ENCODE data around the gene ATP6V0D1. TPM values are rescaled to one million over a fixed set of nuclear protein-coding genes. Genes with fewer than 3 reads are reported as not detected.
"Not testable (repeated sequence)": the region's sequence is repeated elsewhere in the genome, so short reads cannot be mapped to it uniquely, and the experiment has no call there.

Gene ATP6V0D1
- total RNA-seq, 6 donors from 2014 or later = 69.1 to 221 (median 147) TPM

DNA sequence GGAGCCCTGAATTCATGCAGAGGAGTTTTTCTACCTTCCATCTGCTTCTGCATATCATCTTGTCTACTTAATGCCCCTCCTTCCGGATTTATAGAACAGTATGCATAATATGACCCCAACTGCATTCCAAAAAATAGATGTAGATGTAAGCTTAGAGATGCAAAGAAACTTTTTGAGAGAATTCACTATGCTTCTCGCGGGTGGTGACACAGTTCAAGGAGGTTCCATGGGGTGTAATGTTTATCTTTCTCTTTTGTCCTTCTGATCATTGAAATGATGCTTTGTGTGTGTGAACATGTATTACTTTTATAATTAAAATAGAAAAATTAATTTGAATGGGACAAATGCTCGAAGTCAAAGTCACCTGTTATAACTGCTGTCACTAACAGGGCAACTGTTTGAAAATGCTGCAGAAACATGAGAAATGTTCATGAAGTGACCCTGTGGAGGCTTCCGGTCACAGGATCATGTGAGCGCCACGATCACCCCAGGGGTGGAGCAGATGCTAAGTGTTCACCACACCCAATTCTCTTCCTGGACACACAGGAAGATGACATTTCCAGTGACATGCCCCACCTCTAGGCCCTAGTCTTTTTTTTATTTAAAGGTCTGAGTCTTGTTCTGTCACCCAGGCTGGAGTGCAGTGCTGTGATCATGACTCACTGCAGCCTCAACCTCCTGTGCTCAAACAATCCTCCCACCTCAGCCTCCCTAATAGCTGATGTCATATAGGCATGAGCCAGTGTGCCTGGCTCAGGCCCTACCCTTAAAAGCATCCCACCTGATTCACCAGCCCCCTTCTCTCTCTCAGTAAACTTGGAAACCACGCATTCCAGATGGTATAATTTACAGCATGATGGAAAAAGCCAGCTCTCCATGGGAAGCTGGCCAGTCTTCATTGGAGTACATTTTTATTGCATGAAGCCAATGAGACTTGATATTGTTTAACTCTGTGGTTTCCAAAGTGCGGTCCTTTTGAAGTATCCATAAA is 23.4 kb upstream of the ATP6V0D1 start:
- Histone ChIP-seq H3K36me3 (no peaks in the 10 kb centered on the region), H3K27ac (peak overlapping the region; percentile 56 to 82 (median 72)), H3K4me1 (peaks cover 18 to 34% (median 20%) of the 10 kb centered on the region in 4 donors), H3K9me3 (no peaks in the 10 kb centered on the region), H3K4me3 (no peak overlapping the region), H3K27me3 (no peaks in the 10 kb centered on the region)
- peak; percentile 41 to 78 for TF ChIP-seq POLR2AphosphoS5 (IDR thresholded peaks at IDR 0.05)
- TF ChIP-seq POLR2A (IDR thresholded peaks at IDR 0.05) = no peak
- TF ChIP-seq EP300 (IDR thresholded peaks at IDR 0.05) = peak in 2 of 4 donors; percentile 56 to 57
- TF ChIP-seq, protein P1, sequence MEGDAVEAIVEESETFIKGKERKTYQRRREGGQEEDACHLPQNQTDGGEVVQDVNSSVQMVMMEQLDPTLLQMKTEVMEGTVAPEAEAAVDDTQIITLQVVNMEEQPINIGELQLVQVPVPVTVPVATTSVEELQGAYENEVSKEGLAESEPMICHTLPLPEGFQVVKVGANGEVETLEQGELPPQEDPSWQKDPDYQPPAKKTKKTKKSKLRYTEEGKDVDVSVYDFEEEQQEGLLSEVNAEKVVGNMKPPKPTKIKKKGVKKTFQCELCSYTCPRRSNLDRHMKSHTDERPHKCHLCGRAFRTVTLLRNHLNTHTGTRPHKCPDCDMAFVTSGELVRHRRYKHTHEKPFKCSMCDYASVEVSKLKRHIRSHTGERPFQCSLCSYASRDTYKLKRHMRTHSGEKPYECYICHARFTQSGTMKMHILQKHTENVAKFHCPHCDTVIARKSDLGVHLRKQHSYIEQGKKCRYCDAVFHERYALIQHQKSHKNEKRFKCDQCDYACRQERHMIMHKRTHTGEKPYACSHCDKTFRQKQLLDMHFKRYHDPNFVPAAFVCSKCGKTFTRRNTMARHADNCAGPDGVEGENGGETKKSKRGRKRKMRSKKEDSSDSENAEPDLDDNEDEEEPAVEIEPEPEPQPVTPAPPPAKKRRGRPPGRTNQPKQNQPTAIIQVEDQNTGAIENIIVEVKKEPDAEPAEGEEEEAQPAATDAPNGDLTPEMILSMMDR (IDR thresholded peaks at IDR 0.05) = no peak
- 58 to 68% methylated on average over 9 of the region's 9 CpGs for WGBS, 2 donors
- peak in 1 of 2 donors; percentile 78 for DNase-seq
- peak; percentile 66 to 93 for ATAC-seq (ENCODE audit: low FRiP score in 2 of 2)

DNA sequence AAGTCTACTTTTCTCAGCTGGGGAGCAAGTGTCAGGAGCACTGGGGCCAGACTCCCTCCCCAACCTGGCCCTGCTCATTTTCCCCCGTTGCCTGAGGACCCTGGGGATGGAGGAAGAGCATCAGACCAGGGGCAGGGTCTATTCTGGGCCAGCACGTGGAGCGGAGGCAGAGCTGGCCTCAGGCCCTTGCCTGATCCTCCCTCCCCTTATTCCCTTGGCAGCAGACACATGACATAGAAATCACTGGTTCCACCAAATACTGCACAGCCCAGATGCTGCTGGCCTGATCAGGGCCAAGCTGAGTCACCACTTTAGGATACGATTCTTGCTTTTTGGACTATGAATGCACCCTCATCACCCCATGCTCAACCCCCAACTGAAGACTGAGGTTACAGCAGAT is 18.1 kb upstream of the ATP6V0D1 start:
- no peaks in the 10 kb centered on the region for H3K27me3 ChIP-seq
- TF ChIP-seq EP300 (IDR thresholded peaks at IDR 0.05) (no peak), POLR2AphosphoS5 (IDR thresholded peaks at IDR 0.05) (no peak), POLR2A (IDR thresholded peaks at IDR 0.05) (no peak)
- TF ChIP-seq, protein P1 (IDR thresholded peaks at IDR 0.05) = no peak

DNA sequence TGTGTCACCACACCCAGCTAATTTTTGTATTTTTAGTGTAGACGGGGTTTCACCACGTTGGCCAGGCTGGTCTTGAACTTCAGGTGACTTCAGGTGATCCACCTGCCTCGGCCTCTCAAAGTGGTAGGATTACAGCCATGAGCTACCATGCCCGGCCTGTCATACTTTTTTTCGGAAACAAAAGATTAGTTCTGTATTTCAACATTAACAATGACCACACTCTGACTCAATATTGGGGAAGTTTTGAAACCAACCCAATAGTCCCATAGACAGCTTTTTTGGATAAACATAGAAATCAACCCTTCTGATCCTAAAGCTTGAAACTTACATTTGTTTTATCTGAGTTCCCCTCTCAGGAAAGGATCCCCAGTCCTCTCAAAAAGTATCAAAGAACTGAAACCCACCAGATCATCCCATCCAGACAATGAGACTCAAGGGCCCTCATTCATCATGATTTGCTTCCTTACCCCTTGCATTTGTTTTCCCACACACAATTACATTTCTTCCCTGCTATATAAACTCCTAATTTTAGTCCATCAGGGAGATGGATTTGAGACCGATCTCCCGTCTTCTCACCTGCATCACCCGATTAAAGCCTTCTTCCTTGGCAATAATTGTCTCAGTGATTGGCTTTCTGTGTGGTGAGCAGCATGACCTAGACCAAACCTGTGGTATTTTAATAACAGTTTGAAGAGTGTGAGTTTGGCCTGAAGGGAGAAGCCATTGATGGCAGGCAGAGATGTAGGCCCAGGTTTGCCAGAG is 9.6 kb upstream of the ATP6V0D1 start:
- DNase-seq = no peak
- ATAC-seq (ENCODE audit: low FRiP score in 2 of 2) = peak in 1 of 2 donors; percentile 39
- Histone ChIP-seq H3K4me1 (peaks cover 9 to 34% (median 23%) of the 10 kb centered on the region in 4 donors), H3K9me3 (no peaks in the 10 kb centered on the region), H3K27ac (peak overlapping the region; percentile 35 to 84 (median 58)), H3K4me3 (no peak overlapping the region), H3K27me3 (no peaks in the 10 kb centered on the region), H3K36me3 (no peaks in the 10 kb centered on the region)
- TF ChIP-seq EP300 (IDR thresholded peaks at IDR 0.05) (no peak), POLR2AphosphoS5 (IDR thresholded peaks at IDR 0.05) (peak in 1 of 2 donors; percentile 17), POLR2A (IDR thresholded peaks at IDR 0.05) (no peak)
- TF ChIP-seq, protein P1 (IDR thresholded peaks at IDR 0.05) = no peak
- 71 to 74% methylated on average over 8 of the region's 8 CpGs for WGBS, 2 donors

More for the DNA sequence above, 18.1 kb upstream of the ATP6V0D1 start:
- Histone ChIP-seq H3K27ac (no peak overlapping the region), H3K4me3 (no peak overlapping the region), H3K9me3 (no peaks in the 10 kb centered on the region), H3K36me3 (peaks cover 0 to 9% (median 0%) of the 10 kb centered on the region in 4 donors), H3K4me1 (peaks cover 8 to 10% (median 9%) of the 10 kb centered on the region in 4 donors)
- no peak for DNase-seq
- ATAC-seq (ENCODE audit: low FRiP score in 2 of 2) = peak in 1 of 2 donors; percentile 92
- 76 to 80% methylated on average over 4 of the region's 4 CpGs for WGBS, 2 donors

DNA sequence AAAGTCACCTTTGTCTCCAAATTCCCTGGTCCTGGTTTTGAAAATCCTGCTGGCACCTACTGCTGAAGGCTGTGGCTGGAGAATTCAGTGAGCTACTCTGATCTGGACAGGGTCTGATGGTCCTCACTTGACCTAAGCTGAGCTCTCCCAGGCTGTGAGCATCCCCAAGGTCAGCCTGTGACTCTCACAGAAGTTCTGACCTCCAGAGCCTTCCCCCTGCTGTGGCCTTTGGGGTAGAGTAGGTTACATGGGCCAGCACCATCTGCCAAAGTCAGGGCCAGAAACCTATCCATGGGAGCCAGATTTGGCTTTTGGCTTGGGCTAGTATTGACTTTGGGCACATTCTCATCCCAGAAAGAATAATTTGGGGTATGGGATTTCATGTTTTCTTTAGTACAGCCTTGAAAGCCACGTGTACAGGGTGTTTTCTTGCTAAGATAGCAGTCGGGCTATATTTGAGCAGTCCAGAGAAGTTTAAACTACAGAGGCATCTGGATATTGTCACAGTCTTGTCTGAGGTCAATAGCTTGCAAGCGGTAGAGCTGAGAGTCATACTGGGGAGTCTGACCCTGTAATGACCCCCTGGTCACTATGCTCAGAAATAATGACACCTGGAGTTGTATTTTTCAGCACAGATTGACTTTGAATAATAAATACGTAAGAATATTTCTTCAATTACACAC is 8.6 kb upstream of the ATP6V0D1 start:
- Histone ChIP-seq H3K27me3 (no peaks in the 10 kb centered on the region), H3K27ac (peak overlapping the region; percentile 45 to 84 (median 68)), H3K36me3 (peaks cover 0 to 4% (median 0%) of the 10 kb centered on the region in 4 donors), H3K4me1 (peaks cover 9 to 34% (median 23%) of the 10 kb centered on the region in 4 donors), H3K4me3 (no peak overlapping the region), H3K9me3 (no peaks in the 10 kb centered on the region)
- 55 to 84% methylated on average over 4 of the region's 4 CpGs for WGBS, 2 donors
- no peak for DNase-seq
- TF ChIP-seq POLR2AphosphoS5 (IDR thresholded peaks at IDR 0.05) (no peak), POLR2A (IDR thresholded peaks at IDR 0.05) (no peak), EP300 (IDR thresholded peaks at IDR 0.05) (no peak)
- TF ChIP-seq, protein P1 (IDR thresholded peaks at IDR 0.05) = no peak
- no peak for ATAC-seq (ENCODE audit: low FRiP score in 2 of 2)

DNA sequence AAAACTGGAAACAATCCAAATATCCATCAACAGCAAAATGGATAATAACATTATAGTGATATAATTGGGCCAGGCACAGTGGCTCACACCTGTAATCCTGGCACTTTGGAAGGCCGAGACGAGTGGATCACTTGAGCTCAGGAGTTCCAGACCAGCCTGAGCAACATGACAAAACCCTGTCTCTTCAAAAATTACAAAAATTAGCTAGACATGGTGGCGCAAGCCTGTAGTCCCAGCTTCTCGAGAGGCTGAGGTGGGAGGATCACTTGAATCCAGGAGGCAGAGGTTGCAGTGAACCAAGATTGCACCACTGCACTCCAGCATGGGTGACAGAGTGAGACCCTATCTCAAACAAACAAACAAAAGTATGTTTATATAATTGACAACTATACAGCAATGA is 6.6 kb upstream of the ATP6V0D1 start:
- not testable (repeated sequence) for H3K4me3 ChIP-seq; ATAC-seq (ENCODE audit: low FRiP score in 2 of 2); H3K9me3 ChIP-seq; DNase-seq; H3K36me3 ChIP-seq; H3K27me3 ChIP-seq
- Histone ChIP-seq H3K27ac (peak overlapping the region in 1 of 4 donors; percentile 67), H3K4me1 (peaks cover 16 to 39% (median 29%) of the 10 kb centered on the region in 4 donors)
- 88 to 92% methylated on average over 4 of the region's 4 CpGs for WGBS, 2 donors

Data from upper lobe of left lung (tissue), 6 donors.